Effector memory CD4-positive, alpha-beta T cell (primary cell): ENCODE measurements around the gene OR2T6.
"Not testable (repeated sequence)": the region's sequence is repeated elsewhere in the genome, so short reads cannot be mapped to it uniquely, and the experiment has no call there.

Experiments used
- DNase-seq, 3 donors: peaks; one replicate each; pipeline ENCODE4 v3.0.0-alpha.2; 2020
- H3K27ac ChIP-seq: 2 replicates; pipeline ENCODE4 v1.7.0; 2013; ENCODE audit warnings: mild to moderate bottlenecking, low read length, moderate library complexity; ENCODE audit not compliant: insufficient read depth, poor library complexity, severe bottlenecking
- H3K27me3 ChIP-seq: replicated peaks from 2 replicates; pipeline ENCODE4 v1.7.0; 2013; ENCODE audit warnings: mild to moderate bottlenecking, low read length; ENCODE audit not compliant: insufficient read depth, control insufficient read depth, poor library complexity, severe bottlenecking
- H3K36me3 ChIP-seq: 2 replicates; pipeline ENCODE4 v1.7.0; 2013; ENCODE audit warnings: mild to moderate bottlenecking, low read length, moderate library complexity; ENCODE audit not compliant: control insufficient read depth, insufficient read depth
- H3K4me1 ChIP-seq: 2 replicates; pipeline ENCODE4 v1.7.0; 2013; ENCODE audit warnings: low read length, mild to moderate bottlenecking; ENCODE audit not compliant: control insufficient read depth, insufficient read depth, poor library complexity, severe bottlenecking
- H3K4me3 ChIP-seq: 2 replicates; pipeline ENCODE4 v1.7.0; 2013; ENCODE audit warnings: low read length, low read depth, mild to moderate bottlenecking; ENCODE audit not compliant: insufficient read depth, poor library complexity, severe bottlenecking
- H3K9me3 ChIP-seq: 2 replicates; pipeline ENCODE4 v1.7.0; 2013; ENCODE audit warnings: mild to moderate bottlenecking, low read length, moderate library complexity; ENCODE audit not compliant: control insufficient read depth

Gene OR2T6

DNA sequence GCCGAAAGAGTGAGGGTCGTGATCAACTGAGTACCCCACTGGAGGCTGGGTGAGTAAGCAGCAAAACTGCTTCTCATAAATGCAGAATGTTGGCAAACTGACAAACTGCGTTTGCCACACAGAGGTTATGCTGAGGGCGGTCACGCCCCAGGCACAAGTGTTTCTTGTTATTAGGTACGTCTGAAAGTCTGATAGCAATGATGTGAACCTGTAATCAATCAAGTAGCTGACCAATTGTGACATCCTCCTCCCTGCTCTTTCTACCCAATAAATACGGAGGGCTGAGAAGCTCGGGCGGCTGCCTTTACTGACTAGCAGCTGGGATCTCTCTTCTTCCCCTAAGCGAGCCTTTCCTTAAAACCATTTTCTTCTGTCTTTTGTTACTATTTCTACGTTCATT, 56.1 kb downstream of the OR2T6 start:
- not testable (repeated sequence) for H3K27me3 ChIP-seq, H3K4me3 ChIP-seq, H3K36me3 ChIP-seq, H3K27ac ChIP-seq, DNase-seq, H3K4me1 ChIP-seq, H3K9me3 ChIP-seq

DNA sequence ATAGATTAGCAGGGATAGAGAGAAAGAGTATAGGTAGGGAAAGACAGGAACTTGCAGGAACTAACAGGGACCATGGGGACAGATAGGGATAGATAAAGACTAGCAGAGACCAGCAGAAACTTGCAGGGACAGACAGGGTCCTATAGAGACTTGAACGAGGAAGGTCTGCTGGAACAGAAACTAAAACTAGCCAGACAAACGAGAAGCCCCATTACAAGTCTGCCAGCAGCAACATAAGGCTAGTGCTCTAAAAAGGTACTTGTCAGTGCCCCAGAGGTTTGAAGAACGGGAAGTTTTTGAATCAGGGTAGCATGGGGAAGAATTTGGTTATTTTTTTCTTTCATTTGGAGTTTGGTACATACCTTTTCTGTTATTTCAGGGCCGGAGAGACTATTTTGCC, 56.7 kb downstream of the OR2T6 start:
- H3K4me1 ChIP-seq, H3K9me3 ChIP-seq, H3K4me3 ChIP-seq, DNase-seq, H3K36me3 ChIP-seq, H3K27ac ChIP-seq, H3K27me3 ChIP-seq: not testable (repeated sequence)

DNA sequence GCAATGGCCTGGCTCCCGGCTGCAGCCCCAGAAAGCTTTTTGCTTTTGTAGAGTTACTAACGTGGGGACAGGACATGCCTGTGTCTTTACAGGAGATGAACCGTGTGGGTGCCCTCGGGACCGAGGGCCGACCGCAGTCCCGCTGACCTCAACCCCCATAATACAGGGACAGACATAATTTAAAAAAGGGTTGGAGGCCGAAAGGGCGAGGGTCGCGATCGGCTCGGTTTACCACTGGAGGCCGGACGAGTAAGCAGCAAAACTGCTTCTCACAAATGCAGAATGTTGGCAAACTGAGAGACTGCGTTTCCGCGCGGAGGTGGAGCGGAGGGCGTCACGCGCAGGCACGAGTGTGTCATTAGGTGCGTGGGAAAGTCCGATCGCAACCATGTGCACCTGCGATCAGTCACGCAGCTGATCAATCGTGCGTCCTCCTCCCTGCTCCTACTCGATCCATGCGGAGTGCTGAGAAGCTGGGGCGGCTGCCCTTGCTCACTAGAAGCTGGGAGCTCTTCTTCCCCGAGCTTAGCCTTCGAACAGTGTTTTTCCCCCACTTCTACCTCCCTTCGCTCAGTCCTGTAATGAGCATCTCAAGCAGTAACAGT, 58.4 kb downstream of the OR2T6 start:
- not testable (repeated sequence) for H3K4me1 ChIP-seq, H3K4me3 ChIP-seq, H3K27me3 ChIP-seq, H3K27ac ChIP-seq, DNase-seq, H3K9me3 ChIP-seq, H3K36me3 ChIP-seq

DNA sequence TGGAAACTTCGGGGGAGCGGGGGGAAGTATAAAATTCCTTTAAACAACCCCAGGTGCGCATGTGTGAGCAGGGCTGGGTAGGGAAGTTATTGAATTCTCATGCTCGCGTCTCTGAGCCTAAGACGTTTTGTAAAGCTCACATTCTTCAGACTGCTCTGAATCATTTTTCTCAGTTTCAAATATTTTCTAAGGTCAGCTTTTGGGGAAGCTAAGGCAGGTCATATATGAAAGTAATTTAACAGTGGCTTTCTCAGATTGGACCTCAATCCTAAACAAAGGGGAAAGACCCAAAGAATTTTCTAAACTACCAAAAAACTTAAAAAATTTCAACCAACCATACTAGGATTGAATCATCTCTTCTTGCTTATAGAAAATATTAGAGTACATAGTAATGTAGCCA, 59.4 kb downstream of the OR2T6 start:
- not testable (repeated sequence) for H3K36me3 ChIP-seq, H3K27me3 ChIP-seq, DNase-seq, H3K4me1 ChIP-seq, H3K9me3 ChIP-seq, H3K4me3 ChIP-seq, H3K27ac ChIP-seq

GRCh38 chr1:248436303-248436702, 60.8 kb downstream of the OR2T6 start:
- not testable (repeated sequence) for H3K4me1 ChIP-seq, H3K36me3 ChIP-seq, H3K9me3 ChIP-seq, H3K4me3 ChIP-seq, H3K27me3 ChIP-seq, DNase-seq, H3K27ac ChIP-seq

GRCh38 chr1:248438668-248439067, 63.1 kb downstream of the OR2T6 start:
- H3K4me1 ChIP-seq, H3K27ac ChIP-seq, H3K9me3 ChIP-seq, H3K4me3 ChIP-seq, DNase-seq, H3K27me3 ChIP-seq, H3K36me3 ChIP-seq: not testable (repeated sequence)

DNA sequence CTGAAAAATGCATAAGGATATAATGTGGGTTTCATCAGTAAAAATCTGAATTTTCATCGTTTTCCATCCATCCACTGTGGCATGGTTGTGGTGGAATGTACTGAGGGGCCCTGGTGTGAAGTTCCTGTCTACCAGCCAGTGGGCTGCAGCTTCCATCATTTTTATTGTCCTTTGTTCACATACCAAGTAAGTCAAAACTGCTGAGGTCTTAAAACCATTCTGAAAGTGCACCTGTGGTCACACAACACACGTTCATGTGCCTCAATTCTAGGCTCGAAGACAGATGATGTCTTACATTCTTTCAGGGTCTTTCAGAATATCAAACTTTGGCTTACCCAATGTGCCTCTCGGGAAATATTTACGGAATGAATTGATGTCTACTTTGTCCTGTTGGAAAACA, 63.7 kb downstream of the OR2T6 start:
- H3K27me3 ChIP-seq, H3K27ac ChIP-seq, DNase-seq, H3K4me1 ChIP-seq, H3K36me3 ChIP-seq, H3K9me3 ChIP-seq, H3K4me3 ChIP-seq: not testable (repeated sequence)
